Muscle of back (tissue), 11 donors: ENCODE measurements around the gene TPM2. TPM values are rescaled to one million over a fixed set of nuclear protein-coding genes. Genes with fewer than 3 reads are reported as not detected.

ENCODE experiments used
- DNase-seq, 3 donors: peaks; one replicate each; pipeline versions ENCODE4 v3.0.0 to v3.0.0-alpha.2; 2013
- polyA plus RNA-seq, 10 donors: library from polyadenylated mRNA; unstranded; fragments of 120-200 nt; gene quantifications; one replicate each; pipeline ENCODE4 v1.2.1, GENCODE V29; 2013; ENCODE audit not compliant: insufficient read length in 10 of 10

TPM2 gene
- polyA plus RNA-seq, 10 donors, result 4,673 to 8,611 (median 7,912) TPM

- DNase-seq, result no peak
Observed at GRCh38 chr9:35726931-35727330, 37.2 kb upstream of the TPM2 start.

- DNase-seq, result no peak
Observed at GRCh38 chr9:35725362-35725761, 35.6 kb upstream of the TPM2 start.

DNA sequence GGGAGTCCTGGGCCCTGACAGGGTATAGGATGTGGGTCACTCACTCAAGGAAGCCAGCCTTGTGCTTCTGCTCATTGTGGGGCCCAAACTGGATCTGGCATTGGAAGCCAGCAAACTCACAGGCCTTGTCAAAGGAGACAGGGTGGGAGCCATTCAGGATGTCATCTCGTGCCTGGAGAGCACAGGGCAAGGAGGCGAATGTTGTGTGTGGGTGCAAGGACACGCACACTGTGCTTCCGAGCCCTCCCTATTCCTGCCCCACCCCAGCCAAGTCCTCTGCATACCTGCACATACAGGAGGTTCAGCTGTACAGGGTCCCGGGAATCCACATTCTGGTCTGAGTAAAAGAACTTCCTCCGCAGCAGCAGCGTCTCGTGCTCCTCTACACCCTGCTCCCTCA, 34.2 kb upstream of the TPM2 start:
- no peak for DNase-seq

DNA sequence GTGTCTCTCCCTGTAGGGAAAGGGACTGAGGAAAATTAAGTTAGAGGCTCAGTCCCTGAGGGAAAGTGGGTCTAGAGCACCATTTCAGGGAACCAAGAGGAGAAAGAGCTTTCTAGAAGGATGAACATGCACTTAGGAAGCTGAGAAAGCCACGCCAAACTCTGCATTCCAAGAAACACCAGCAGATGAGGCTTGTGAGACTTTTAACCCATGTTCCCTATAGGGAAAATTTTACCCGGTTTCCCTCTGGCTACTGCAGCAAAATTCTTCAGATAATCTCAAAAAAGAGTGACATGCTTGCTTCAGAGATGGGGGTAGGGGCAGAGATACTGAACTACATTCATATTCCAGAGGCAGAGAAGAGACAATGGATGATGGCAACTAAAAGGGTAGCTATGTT, 33.7 kb upstream of the TPM2 start:
- no peak for DNase-seq

- no peak for DNase-seq
Observed at GRCh38 chr9:35719546-35719945, 29.8 kb upstream of the TPM2 start.

- no peak for DNase-seq
Observed at GRCh38 chr9:35718721-35719511, 29.2 kb upstream of the TPM2 start.

DNA sequence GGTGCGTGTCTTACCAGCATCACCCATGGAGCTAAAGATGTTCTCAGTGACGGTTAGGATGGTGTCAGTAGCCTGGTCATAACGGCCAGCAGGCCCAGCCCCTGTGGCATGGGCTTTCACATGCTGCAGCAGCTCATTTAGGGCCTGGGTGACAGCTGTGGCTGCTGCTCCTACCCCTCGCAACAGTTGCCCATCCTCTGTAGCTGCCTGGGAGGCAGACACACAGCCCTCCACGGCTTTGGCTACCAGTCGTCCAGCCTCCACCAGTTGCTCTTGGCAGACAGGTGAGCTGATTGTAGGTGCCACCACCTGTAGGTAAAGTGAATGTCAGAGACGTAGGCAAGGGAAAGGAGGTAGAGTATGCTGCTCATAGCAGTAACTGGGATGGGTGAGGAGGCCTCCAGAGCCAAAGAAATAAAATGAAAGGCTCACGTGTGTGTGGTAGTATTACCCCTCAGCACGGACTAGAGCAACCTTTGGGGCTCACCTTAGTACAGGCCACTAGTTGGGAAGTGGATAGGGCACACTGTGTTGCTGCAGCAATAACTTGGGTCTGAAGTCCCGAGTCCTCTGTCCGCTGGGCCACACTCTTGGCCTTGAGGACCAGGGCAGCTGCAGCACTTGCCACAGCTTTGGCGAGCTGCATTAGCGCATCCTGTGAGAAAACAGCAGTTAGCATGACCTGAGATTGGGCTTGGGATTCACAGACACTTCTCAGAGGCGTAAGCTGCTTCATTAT, 27.6 kb upstream of the TPM2 start:
- DNase-seq, result no peak

DNA sequence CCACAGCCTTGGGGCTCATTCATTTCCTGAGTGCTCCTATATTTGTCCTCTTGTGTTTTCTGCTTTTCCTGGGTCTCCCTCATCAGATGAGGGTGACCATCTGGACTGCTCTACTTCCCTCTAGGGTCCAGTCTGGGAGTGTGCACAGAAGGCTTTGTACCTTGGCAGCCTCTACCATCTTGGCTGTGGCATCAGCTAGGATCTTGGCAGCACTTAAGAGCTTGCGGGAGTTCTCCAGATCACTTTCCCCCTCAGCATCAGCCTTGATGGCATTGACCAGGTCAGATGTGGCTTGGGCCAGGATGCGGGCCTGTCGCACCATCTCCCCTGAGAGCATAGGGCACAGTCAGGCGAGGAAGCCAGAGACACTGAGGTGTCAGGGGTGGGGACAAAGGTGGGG, 26.5 kb upstream of the TPM2 start:
- DNase-seq, result no peak

GRCh38 chr9:35714579-35715252, 25.0 kb upstream of the TPM2 start:
- no peak for DNase-seq

- DNase-seq, result no peak
Observed at GRCh38 chr9:35714123-35714522, 24.4 kb upstream of the TPM2 start.

DNA sequence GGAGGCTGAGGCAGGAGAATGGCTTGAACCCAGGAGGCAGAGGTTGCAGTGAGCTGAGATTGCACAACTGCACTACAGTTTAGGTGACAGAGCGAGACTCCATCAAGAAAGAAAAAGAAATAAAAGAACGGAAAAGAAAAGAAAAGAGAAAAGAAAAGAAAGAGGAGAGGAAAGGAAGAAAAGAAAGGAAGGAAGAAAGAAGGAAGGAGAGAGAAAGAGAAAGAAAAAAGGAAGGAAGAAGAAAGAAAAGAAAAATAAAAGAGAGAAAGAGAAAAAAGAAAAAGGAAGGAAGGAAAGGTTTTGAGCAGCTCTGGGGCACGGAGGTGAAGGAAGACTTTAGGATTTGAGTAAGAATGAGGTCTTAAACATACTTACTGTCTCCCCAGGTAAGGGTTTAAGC, 23.9 kb upstream of the TPM2 start:
- no peak for DNase-seq

- DNase-seq, result no peak
Observed at GRCh38 chr9:35712762-35713400, 23.2 kb upstream of the TPM2 start.

DNA sequence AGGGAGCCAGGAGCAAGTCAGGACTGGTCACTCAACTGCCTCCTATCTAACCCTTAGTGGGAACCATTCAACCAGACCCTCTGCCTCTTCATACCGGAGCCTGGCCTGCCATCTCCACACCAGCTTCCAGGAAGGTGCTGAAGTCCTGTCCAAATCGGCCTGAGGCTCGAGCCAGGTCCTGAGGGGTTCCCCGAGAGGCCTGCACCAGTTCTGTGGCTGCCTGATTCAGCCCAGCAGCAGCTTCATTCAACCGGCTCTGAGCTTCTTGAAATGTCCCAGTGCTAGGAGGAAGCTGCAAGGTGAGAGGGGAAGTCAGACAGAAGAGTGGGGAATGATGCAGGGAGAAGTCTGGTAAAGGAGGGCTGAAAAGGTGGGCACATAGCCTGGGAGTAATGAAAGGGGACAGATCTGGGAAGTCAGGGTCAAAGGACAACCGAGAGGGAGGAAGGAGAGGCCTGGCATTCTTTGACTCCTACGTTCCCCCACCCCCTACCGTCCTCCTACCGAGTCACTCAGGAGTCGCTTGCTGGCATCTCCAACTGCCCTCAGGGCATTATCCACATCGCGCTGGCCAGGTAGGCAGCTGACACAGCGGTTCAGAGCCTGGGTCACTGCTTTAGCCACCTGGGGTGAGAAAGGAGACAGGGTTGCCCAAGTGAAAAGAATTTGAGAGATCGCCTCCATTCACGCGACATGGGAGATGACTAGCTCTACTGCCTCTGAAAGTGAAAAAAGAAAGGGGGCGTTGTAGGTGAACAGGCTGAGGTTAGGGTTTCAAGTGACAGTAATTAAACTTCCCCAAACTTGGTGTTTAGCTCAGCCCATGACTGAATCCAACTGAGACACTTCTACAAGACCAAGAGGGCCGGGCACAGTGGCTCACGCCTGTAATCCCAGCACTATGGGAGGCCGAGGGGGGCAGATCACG, 22.0 kb upstream of the TPM2 start:
- DNase-seq, result no peak

DNA sequence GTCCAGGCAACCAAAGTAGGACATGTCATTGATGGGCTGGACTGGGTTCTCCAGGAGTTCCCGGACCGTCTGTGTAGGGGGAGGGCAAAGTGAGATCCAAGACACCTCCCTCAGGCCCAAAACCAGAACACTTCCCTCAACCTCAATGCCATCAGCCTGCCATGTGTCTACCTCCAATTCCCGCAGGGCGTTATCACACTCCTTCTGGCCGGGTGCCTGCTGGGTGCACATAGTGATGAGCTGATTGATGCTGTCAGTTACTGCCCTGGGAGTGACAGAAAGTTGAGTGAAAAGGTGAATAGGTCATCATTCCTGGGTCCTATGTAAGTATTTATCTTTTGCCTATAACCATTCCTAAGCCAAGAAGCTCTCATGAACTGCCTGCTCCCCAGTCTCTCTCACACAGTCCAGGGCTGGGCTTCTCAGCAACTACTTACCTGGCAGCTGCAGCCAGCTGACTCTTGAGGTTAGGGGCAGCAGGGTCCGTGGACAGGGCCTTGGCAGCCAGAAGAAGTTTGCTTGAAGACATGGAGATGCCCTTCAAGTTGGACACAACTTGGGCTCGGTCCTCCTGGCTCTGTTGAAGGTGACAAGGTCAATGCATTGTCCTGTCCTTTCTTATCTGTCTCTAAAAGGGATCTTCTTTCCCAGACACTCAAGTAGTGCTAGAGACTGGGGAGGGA, 21.2 kb upstream of the TPM2 start:
- no peak for DNase-seq

GRCh38 chr9:35708146-35708545, 18.4 kb upstream of the TPM2 start:
- DNase-seq, result no peak

DNA sequence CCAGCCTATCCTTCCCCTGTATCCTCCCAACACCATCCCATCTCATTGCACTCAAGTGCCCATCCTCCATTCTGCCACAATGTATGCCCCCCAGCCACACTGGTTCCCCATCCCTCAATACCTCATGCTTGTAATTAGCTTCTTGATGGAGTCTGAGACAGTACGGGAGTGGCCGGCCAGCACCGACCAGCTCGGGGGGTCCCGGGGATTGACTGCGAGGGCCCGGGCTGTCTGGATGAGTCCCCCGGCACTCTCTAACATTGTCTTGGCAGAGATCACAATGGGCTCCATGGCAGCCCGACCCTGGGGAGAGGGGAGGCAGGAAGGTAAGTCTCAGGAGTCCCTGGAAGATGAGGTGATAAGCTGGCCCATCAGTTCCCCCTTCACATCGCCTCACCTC, 17.2 kb upstream of the TPM2 start:
- DNase-seq, result no peak

- no peak for DNase-seq
Observed at GRCh38 chr9:35705836-35706430, 16.2 kb upstream of the TPM2 start.

GRCh38 chr9:35705372-35705771, 15.6 kb upstream of the TPM2 start:
- DNase-seq, result no peak

DNA sequence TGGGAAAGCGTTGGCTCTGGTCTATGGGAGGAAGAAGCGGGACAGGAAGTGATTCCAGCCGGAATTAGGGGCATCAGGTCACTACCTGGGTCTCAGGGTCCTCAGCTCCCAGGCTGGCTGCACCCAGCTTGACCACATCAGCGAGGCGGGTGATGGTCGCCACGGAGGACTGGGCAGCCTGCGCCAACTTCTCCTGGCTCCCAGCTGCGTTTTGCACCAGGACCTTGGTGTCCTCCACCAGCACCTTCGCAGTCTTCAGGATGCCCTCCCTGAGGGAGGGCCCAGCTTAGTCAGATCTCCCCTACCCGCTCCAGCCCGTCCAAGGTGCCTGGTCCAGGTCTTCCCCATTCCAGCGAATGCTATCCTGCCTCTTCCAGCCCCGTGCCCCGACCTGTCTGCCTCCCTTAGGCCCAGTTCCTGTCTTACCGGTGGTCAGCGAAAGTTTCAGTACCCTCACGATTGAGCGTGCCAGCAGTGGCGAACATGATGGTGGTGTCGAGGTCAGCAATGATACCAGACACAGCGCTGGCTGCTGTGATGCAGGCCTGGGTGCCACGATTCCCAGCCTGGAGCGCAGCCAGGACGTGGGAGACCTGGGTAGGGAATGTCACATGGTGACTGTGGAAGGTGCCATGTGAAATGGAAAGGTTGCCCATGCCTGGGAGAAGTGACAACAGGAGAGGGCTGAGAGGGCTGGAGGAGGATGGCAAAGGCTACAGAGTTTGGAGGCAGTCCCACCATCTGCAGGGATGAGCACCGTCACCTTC, 14.4 kb upstream of the TPM2 start:
- DNase-seq, result no peak
